HG03025 (cell line): ENCODE results near the gene RAD23A.

Experiments used
- ATAC-seq: cut with Tn5 transposase; IDR thresholded peaks from one replicate; pipeline ENCODE4 v1.9.1; 2021; ENCODE audit warnings: mild to moderate bottlenecking, moderate library complexity; ENCODE audit not compliant: unreplicated experiment, low FRiP score

Gene RAD23A

GRCh38 chr19:12983091-12983490 lies 37.4 kb downstream of the RAD23A start:
- no peak for ATAC-seq

- ATAC-seq = no peak
Observed at GRCh38 chr19:12983542-12984142, 38.0 kb downstream of the RAD23A start.

- no peak for ATAC-seq
Observed at GRCh38 chr19:12984143-12984627, 38.5 kb downstream of the RAD23A start.

GRCh38 chr19:12984683-12985048 lies 39.0 kb downstream of the RAD23A start:
- ATAC-seq = no peak

GRCh38 chr19:12985049-12985776 lies 39.6 kb downstream of the RAD23A start:
- ATAC-seq = no peak

GRCh38 chr19:12986726-12987125 lies 41.1 kb downstream of the RAD23A start:
- no peak for ATAC-seq

GRCh38 chr19:12987190-12987589 lies 41.5 kb downstream of the RAD23A start:
- no peak for ATAC-seq

- no peak for ATAC-seq
Observed at GRCh38 chr19:12987781-12988180, 42.1 kb downstream of the RAD23A start.

- no peak for ATAC-seq
Observed at GRCh38 chr19:12990431-12990830, 44.8 kb downstream of the RAD23A start.

- no peak for ATAC-seq
Observed at GRCh38 chr19:12990853-12991252, 45.2 kb downstream of the RAD23A start.

- no peak for ATAC-seq
Observed at GRCh38 chr19:12991296-12991695, 45.6 kb downstream of the RAD23A start.

GRCh38 chr19:12992729-12993128 lies 47.1 kb downstream of the RAD23A start:
- ATAC-seq = no peak

- no peak for ATAC-seq
Observed at GRCh38 chr19:12993562-12993961, 47.9 kb downstream of the RAD23A start.

GRCh38 chr19:12994701-12995595 lies 49.3 kb downstream of the RAD23A start, which contains the start of gene NFIX:
Gene NFIX, plus strand, starts transcription at chr19:12995475. Its CDS starts 363 bp downstream, at chr19:12995838.
- ATAC-seq = no peak

- no peak for ATAC-seq
Observed at GRCh38 chr19:12995596-12996405, 50.1 kb downstream of the RAD23A start.

- no peak for ATAC-seq
Observed at GRCh38 chr19:12996406-12997094, 50.9 kb downstream of the RAD23A start.

- no peak for ATAC-seq
Observed at GRCh38 chr19:12997179-12997966, 51.7 kb downstream of the RAD23A start.

- no peak for ATAC-seq
Observed at GRCh38 chr19:12997967-12998940, 52.6 kb downstream of the RAD23A start.
